K562 (cell line): ENCODE results near the gene FASTK. TPM values are rescaled to one million over a fixed set of nuclear protein-coding genes. Genes with fewer than 3 reads are reported as not detected.

Experiments
- CBX1 ChIP-seq: sonication (generic); IDR thresholded peaks from 2 replicates; pipeline ENCODE4 v1.6.1; 2016; ENCODE audit warnings: antibody characterized with exemption, low read depth, mild to moderate bottlenecking
- FIP1L1 ChIP-seq: fragments of 200-400 bp; formaldehyde crosslinking; IDR thresholded peaks from 2 replicates; pipeline ENCODE4 v1.6.1; 2018; ENCODE audit warnings: mild to moderate bottlenecking, low read depth, low read length; ENCODE audit not compliant: poor library complexity, severe bottlenecking
- KLF1 ChIP-seq: fragments of 450-650 bp; IDR thresholded peaks from 2 replicates; pipeline ENCODE4 v1.6.1; 2016; ENCODE audit warnings: missing genetic modification characterization, missing compliant biosample characterization
- NCOA1 ChIP-seq: fragments of 450-650 bp; IDR thresholded peaks from 2 replicates; pipeline ENCODE4 v1.6.1; 2016; ENCODE audit warnings: low read depth
- NFE2L1 ChIP-seq: fragments of 450-650 bp; IDR thresholded peaks from 2 replicates; pipeline ENCODE4 v1.6.1; 2016; ENCODE audit warnings: missing genetic modification characterization, low read depth, mild to moderate bottlenecking, missing compliant biosample characterization, moderate library complexity, borderline replicate concordance
- NR3C1 ChIP-seq: sonication (generic); formaldehyde crosslinking; IDR thresholded peaks from 2 replicates; pipeline ENCODE4 v1.8.1; 2022; ENCODE audit warnings: missing genetic modification reagents
- POLR2A ChIP-seq: fragments of 450-650 bp; conservative IDR thresholded peaks from 2 replicates; pipeline ENCODE4 v1.6.1; 2016
- PURB ChIP-seq: sonication (generic); formaldehyde crosslinking; IDR thresholded peaks from 2 replicates; pipeline ENCODE4 v1.9.0; 2021; ENCODE audit warnings: low read depth, mild to moderate bottlenecking, missing genetic modification reagents
- RBM22 ChIP-seq: fragments of 200-400 bp; formaldehyde crosslinking; IDR thresholded peaks from 2 replicates; pipeline ENCODE4 v1.6.1; 2018; ENCODE audit warnings: low read length, low read depth; ENCODE audit not compliant: poor library complexity, severe bottlenecking
- SIRT6 ChIP-seq: IDR thresholded peaks from one replicate; pipeline ENCODE4 v1.6.1; 2012; ENCODE audit warnings: low read depth, mild to moderate bottlenecking, control low read depth, inconsistent platforms, low read length, moderate library complexity
- SMARCE1 ChIP-seq: fragments of 450-650 bp; IDR thresholded peaks from 2 replicates; pipeline ENCODE4 v1.7.1; 2016; ENCODE audit warnings: mild to moderate bottlenecking
- SPI1 ChIP-seq: IDR thresholded peaks from 2 replicates; pipeline ENCODE4 v1.6.1; 2011; ENCODE audit warnings: low read depth, low read length, control low read depth, borderline replicate concordance
- STAT5A ChIP-seq: IDR thresholded peaks from 2 replicates; pipeline ENCODE4 v1.6.1; 2012; ENCODE audit warnings: low read length, inconsistent platforms, borderline replicate concordance
- WHSC1 ChIP-seq: IDR thresholded peaks from one replicate; pipeline ENCODE4 v1.6.1; 2012; ENCODE audit warnings: low read length, control low read depth, inconsistent platforms
- ZC3H4 ChIP-seq: sonication (generic); formaldehyde crosslinking; IDR thresholded peaks from 2 replicates; pipeline ENCODE4 v1.9.0; 2021; ENCODE audit warnings: missing genetic modification reagents, borderline replicate concordance
- ZNF143 ChIP-seq: sonication (generic); formaldehyde crosslinking; IDR thresholded peaks from 2 replicates; pipeline ENCODE4 v1.9.0; 2022; ENCODE audit warnings: mild to moderate bottlenecking, missing genetic modification reagents
- ZNF274 ChIP-seq: IDR thresholded peaks from 2 replicates; pipeline ENCODE4 v1.6.1; 2011; ENCODE audit warnings: low read depth, mild to moderate bottlenecking, low read length, moderate library complexity, borderline replicate concordance
- ZNF3 ChIP-seq: fragments of 250-450 bp; sonication (Bioruptor Pico); IDR thresholded peaks from 2 replicates; pipeline ENCODE4 v1.5.0; 2021; ENCODE audit warnings: mild to moderate bottlenecking, moderate library complexity
- ZNF354B ChIP-seq: fragments of 250-450 bp; sonication (Bioruptor Pico); IDR thresholded peaks from 2 replicates; pipeline ENCODE4 v1.4.0; 2020
- polyA plus RNA-seq, 8 experiments: library from polyadenylated mRNA; depleted of rRNA in 4 of 8; stranded (reverse) in 5 of 8; unstranded in 3 of 8; fragments of >200 nt; fragmentation: Nextera tagmentation in 2 of 8; fragmentation: Illumina TruSeq in 1 of 8; extraction: Ambion mirVana in 2 of 8; extraction: Trizol in 1 of 8; gene quantifications; 2 replicates each; pipeline versions ENCODE4 v1.2.1 to v1.2.3, GENCODE V29; 2011 to 2014; ENCODE audit warnings: inconsistent platforms in 1 of 8, missing spikeins in 1 of 8
- total RNA-seq, 7 experiments: library from RNA; depleted of rRNA in 6 of 7; stranded (reverse); fragments of >200 nt in 6 of 7; fragmentation: Illumina TruSeq in 2 of 7; extraction: Trizol in 2 of 7; gene quantifications; 2 replicates each; pipeline versions ENCODE4 v1.2.1 to v1.2.3, GENCODE V29; 2011 to 2021; ENCODE audit warnings: low replicate concordance in 1 of 7
- TF ChIP-seq, protein P1 (sequence below), 2 experiments: fragments of 450-650 bp; formaldehyde crosslinking in 1 of 2; IDR thresholded peaks; 2 replicates each; pipeline versions ENCODE4 v1.4.0 to v1.6.1; 2014 to 2020; ENCODE audit warnings: mild to moderate bottlenecking in 2 of 2, borderline replicate concordance in 1 of 2, low read depth in 1 of 2
- TF ChIP-seq, protein P2 (sequence below): sonication (generic); formaldehyde crosslinking; IDR thresholded peaks from 2 replicates; pipeline ENCODE4 v1.5.0; 2020; ENCODE audit warnings: missing genetic modification reagents

The FASTK gene
- total and polyA plus RNA-seq, 9 of the 15 experiments (the other 6 are each of a cell fraction or from before 2014, with no cell fraction given) = 0.51 to 150 (median 48.2) TPM

DNA sequence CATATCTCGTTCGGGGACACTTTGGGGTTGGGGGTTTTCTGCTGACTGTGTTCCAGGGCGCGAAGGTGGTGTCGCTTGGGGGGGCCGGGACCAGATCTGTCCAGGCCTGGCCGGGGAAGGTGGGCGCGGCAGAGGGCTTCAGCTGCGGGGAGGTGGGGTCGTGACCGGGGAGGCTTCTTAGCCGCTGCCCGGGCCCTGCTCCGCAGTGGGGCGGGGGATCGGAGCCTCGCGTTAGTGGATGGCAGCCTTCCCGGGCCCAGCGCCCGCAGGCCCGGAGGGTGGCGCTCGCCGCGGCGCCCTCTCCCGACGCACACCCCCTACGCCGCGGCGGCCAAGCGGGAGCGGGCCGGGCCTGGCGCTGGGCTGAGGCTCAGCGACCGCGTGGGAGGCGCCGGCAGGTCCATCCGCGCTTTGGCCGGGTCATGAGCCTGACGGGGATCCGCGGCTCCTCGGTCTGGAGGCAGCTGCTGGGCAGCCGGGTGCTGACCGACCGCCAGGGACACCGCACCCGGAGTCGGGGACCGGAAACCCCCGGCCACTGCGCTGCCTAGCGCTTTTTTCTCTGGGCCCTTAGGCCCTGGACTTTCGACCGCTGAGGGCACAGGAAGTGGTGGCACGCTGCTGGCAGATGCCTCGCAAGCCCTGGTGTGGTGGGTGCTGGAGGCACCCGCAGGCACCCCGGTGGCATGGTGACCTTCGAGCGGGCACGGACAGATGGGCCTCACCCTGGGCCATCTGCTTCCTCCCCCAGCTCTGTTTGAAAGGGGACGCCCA lies 6.8 kb upstream of the FASTK start (continued):
- TF ChIP-seq ZC3H4 (CRISPR knock-in tag) (no peak), ZNF143 (CRISPR knock-in tag) (no peak), KLF1 (tag) (no peak), FIP1L1 (peak; percentile 61), CBX1 (no peak; the same call in 1 of the 2 replicates), SPI1 (no peak), ZNF3 (no peak), NFE2L1 (tag) (no peak), POLR2A (0 out of 2 replicates have a peak, but pooled peaks have one; percentile 48), SIRT6 (no peak), NCOA1 (no peak), ZNF274 (no peak), SMARCE1 (peak; percentile 37), NR3C1 (CRISPR knock-in tag) (0 out of 2 replicates have a peak, but pooled peaks have one; percentile 23), ZNF354B (CRISPR knock-in tag) (no peak), RBM22 (no peak), WHSC1 (peak; percentile 25), STAT5A (no peak), PURB (no peak)
- TF ChIP-seq, protein P1, sequence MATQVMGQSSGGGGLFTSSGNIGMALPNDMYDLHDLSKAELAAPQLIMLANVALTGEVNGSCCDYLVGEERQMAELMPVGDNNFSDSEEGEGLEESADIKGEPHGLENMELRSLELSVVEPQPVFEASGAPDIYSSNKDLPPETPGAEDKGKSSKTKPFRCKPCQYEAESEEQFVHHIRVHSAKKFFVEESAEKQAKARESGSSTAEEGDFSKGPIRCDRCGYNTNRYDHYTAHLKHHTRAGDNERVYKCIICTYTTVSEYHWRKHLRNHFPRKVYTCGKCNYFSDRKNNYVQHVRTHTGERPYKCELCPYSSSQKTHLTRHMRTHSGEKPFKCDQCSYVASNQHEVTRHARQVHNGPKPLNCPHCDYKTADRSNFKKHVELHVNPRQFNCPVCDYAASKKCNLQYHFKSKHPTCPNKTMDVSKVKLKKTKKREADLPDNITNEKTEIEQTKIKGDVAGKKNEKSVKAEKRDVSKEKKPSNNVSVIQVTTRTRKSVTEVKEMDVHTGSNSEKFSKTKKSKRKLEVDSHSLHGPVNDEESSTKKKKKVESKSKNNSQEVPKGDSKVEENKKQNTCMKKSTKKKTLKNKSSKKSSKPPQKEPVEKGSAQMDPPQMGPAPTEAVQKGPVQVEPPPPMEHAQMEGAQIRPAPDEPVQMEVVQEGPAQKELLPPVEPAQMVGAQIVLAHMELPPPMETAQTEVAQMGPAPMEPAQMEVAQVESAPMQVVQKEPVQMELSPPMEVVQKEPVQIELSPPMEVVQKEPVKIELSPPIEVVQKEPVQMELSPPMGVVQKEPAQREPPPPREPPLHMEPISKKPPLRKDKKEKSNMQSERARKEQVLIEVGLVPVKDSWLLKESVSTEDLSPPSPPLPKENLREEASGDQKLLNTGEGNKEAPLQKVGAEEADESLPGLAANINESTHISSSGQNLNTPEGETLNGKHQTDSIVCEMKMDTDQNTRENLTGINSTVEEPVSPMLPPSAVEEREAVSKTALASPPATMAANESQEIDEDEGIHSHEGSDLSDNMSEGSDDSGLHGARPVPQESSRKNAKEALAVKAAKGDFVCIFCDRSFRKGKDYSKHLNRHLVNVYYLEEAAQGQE (IDR thresholded peaks at IDR 0.05; ENCODE audit: borderline replicate concordance) = peak; percentile 49; the same call in 1 of the 2 replicates
- TF ChIP-seq, protein P1 (CRISPR knock-in tag; IDR thresholded peaks at IDR 0.05; ENCODE audit: low read depth) = 0 out of 2 replicates have a peak, but pooled peaks have one; percentile 12
- TF ChIP-seq, protein P2, sequence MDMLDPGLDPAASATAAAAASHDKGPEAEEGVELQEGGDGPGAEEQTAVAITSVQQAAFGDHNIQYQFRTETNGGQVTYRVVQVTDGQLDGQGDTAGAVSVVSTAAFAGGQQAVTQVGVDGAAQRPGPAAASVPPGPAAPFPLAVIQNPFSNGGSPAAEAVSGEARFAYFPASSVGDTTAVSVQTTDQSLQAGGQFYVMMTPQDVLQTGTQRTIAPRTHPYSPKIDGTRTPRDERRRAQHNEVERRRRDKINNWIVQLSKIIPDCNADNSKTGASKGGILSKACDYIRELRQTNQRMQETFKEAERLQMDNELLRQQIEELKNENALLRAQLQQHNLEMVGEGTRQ (CRISPR knock-in tag) = no peak
